ENCODE data around the gene KCNJ3. TPM values are rescaled to one million over a fixed set of nuclear protein-coding genes. Genes with fewer than 3 reads are reported as not detected.

Gene KCNJ3
- total RNA-seq, 1 donor from 2014 or later: 1.6 TPM

GRCh38 chr2:154707994-154708575 lies 9.6 kb downstream of the KCNJ3 start:
- DNase-seq: no peak

DNA sequence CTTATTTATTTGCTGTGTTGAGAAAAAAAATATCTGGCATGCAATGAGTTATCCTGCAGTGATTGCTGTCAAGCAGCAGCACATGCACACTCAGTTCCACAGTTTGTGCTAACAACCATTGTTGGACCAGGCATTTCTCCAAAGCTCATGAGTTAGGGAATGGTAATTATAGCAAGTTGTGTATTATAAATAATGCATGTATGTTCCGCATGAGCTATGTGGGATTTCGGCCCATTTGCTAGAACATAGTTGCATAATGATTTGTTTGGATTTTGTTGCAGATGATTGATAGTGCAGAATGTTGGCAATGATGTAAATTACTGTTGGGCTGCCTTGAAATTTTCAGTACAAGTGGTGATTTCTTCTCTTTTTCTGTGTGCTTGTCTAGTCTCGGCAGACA lies 10.7 kb downstream of the KCNJ3 start:
- peak; percentile 74 for DNase-seq

DNA sequence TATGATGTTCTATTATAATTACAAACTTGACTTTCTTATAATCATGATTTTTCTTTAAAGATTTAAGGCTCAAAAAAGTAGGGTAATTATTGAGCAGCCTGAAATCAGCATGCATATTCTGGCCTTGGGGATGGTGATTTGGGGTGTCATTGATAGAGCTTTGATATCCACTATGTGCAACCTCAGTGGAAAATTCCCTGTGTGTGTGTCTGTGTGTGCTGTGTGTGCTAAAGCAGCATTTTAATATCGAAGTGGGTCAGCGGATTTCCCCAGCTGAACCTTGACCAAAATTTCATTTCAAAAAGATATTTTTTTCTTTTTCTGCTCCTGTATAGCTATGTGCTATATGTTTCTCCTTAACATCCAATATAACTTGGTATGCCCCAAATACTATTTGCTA lies 11.6 kb downstream of the KCNJ3 start:
- no peak for DNase-seq

- no peak for DNase-seq
Measured at GRCh38 chr2:154710685-154711084, 12.2 kb downstream of the KCNJ3 start.

DNA sequence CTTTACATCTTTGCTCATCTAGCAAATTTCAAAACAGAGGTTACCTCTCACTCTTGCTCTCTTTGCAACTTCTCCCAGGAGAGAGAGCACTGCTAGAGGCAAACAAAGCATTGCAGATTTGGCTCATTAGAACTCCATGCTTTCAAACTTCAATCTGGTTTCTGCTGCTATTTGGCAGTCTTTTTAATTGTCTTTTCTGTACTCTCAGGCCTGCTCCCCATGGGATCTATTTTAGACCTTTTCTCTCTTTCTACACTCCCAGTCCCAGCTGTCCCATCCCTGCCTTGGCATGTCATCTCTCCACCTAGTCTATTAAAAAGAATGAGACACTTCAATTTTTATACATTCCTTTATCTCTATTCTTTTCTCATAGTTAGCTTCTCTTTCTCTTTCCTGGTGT lies 15.2 kb downstream of the KCNJ3 start:
- DNase-seq: no peak

DNA sequence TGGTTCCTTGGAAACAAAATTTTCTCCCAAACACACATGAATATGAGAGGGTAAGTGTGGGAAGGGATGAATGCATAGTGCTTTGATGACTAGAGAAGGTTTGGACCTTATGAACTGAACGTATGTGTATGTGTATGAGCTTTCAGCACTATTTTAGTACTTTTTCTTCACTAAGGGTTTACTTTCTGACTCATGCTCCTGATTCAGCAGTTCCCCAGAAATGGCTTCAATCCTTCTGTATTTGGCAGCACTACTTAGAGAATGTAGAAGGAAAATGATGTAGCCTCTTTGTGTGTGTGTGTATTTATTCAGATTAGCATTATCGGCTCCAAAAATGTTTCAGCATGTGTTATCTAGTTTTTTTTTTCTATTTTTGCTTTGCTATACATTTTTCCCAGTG lies 22.2 kb downstream of the KCNJ3 start:
- peak; percentile 25 for DNase-seq

- DNase-seq: no peak
Measured at GRCh38 chr2:154724194-154724797, 25.8 kb downstream of the KCNJ3 start.

GRCh38 chr2:154740361-154740760 lies 41.9 kb downstream of the KCNJ3 start:
- peak; percentile 94 for DNase-seq

DNA sequence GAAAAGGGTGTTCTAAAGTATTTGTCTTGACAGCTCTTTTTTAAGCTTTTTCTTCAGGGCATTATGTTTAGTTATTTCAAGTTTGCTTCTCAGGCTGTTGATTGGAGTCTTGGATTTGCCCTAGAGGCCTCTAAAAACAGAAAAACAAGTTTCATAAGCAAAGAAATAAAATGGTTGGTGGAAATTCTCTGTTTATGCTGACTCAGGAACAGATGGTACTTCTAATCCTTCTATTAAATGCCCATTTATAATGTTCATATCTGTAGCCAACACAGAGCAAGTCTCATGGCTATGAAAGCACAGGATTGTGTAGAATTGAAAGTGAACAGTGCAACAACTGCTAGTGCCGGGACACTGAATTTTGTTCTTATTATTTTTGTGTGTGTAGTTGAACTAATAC lies 60.4 kb downstream of the KCNJ3 start:
- DNase-seq: peak; percentile 65

GRCh38 chr2:154762638-154763037 lies 64.1 kb downstream of the KCNJ3 start:
- DNase-seq: no peak

DNA sequence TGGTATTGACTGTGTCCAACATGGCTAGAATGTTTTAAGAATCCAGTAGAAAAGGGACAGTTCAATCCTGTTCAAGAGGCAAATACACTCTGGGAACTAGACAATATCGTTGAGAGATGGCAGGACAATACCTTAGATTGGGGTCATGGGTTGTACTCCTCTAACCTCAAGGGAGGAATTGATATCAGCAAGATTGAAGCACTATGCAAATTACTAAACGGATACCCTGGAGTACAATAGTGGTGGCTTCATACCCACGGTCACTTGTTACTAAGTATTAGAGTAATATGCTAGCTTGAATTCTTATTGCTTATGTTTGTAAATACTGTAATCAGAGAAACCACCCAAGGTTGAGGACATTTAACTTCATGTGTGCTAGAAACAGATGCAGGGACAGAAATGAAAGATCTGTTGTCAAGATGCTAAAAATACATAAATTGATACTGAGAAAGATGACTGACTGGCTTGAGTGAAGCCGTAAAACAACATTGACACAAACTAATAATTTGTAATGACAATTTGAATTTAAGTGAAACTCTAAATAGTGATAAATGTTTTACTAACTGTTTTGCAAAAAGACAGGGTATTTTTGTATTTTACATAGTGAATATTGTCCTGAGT lies 73.3 kb downstream of the KCNJ3 start:
- DNase-seq: no peak

GRCh38 chr2:154776825-154777224 lies 78.3 kb downstream of the KCNJ3 start:
- DNase-seq: no peak

- no peak for DNase-seq
Measured at GRCh38 chr2:154794406-154794805, 95.9 kb downstream of the KCNJ3 start.

DNA sequence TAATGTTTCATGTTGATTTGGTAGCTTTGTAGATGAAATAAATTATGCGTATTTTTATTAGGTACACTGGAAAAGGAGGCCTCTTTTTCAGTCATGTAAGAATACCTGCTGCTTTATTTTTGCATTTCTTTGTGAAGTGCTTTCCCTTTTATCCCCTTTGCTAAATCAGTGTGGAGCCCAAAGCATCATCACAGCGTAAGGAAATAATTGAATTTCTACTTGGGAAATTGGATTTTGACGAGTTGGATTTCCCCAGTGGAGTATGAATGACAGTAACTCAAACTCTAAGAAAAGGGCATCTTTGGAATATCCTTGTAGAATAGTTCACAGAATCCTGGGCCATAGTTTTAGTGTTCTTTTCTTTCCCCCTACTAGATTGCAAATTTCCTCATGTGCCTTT lies 97.2 kb downstream of the KCNJ3 start:
- no peak for DNase-seq

DNA sequence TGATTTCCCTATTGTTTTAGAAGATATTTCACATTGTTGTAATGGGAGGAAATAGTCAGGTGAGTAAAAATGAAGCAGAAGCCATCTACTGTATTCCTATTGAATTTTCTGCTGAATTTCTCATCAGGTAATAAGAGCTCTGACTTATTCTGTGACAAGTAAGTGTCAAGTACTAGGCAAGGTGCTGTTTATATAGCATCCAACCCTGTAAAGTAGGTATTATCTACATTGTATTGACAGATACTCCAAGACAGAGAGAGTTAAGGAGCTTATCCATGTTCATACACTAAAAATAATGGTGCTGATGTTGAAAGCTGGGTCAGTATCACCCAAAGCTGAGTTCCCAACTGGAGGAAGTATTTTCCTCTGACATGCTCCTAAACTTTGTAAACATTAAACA lies 106.0 kb downstream of the KCNJ3 start:
- no peak for DNase-seq

GRCh38 chr2:154813636-154814035 lies 115.1 kb downstream of the KCNJ3 start:
- no peak for DNase-seq

DNA sequence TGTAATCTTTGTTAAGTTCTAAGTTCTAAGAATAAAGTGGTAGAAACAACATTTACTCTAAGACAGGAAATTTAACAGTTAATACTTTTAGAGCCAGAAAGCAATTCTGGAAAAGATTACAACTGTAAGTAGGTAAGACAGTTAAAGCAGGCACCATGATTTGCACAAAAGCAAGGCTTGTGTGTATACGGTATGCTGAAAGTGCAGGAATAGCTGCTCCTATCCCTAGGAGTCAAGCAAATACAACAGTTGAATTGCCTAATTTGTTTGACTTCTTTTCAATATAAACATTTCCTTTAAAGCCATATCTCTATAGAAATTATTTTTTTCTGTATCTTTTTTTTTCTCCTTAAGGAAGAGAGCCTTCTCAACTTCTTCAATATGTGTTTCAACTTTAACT lies 116.4 kb downstream of the KCNJ3 start:
- DNase-seq: no peak

DNA sequence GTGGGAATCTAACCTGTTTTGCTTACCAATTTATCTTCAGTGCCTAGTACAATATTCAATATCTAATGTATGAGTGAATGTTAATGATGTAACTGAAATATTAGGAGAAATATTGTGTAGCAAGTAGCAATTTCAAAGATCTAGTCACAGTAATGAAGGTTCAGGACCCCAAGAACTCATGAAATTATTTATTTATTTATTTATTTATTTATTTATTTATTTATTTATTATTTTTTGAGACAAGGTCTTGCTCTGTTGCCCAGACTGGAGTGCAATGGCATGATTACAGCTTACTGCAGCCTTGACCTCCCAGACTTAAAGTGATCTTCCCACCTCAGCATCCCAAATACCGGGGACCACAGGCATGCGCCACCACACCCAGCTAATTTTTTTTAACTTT lies 126.9 kb downstream of the KCNJ3 start:
- DNase-seq: no peak

DNA sequence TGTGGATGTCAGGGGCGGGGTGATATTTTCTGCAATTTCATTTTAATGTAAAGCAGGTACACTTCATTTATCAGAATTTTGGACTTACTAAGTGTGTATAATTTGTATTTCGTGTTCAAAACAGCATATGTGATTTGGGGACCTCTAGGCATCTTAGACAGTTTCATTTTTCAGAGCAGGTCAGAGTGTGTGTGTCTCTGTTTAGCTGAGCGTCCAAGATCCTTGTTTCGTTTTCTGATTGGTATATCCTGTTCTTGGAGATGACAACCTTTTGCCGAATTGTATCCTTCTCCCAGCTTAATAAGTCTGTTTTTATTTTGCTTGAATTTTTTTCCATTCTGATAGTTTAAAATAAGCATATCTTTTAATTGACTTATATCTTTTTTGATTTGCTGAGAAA lies 128.3 kb downstream of the KCNJ3 start:
- DNase-seq: no peak

GRCh38 chr2:154827286-154827685 lies 128.8 kb downstream of the KCNJ3 start:
- no peak for DNase-seq

GRCh38 chr2:154832711-154833110 lies 134.2 kb downstream of the KCNJ3 start:
- no peak for DNase-seq

GRCh38 chr2:154836632-154837031 lies 138.1 kb downstream of the KCNJ3 start:
- no peak for DNase-seq

- DNase-seq: no peak
Measured at GRCh38 chr2:154837035-154837434, 138.5 kb downstream of the KCNJ3 start.

DNA sequence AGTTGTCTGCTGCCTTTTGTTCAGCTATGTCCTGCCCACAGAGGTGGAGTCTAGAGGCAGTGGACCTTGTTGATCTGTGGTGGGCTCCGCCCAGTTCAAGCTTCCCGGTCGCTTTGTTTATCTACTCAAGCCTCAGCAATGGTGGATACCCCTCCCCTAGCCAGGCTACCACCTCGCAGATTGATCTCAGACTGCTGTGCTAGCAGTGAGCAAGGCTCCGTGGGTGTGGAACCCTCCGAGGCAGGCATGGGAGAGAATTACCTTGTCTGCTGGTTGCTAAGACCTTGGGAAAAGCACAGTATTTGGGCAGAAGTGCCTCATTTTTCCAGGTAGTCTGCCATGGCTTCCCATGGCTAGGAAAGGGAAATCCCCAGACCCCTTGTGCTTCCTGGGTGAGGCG lies 146.0 kb downstream of the KCNJ3 start:
- DNase-seq: no peak
